Sigmoid colon (tissue), 7 donors: ENCODE results near the gene NAXE. TPM values are rescaled to one million over a fixed set of nuclear protein-coding genes. Genes with fewer than 3 reads are reported as not detected.
"Not testable (repeated sequence)": the region's sequence is repeated elsewhere in the genome, so short reads cannot be mapped to it uniquely, and the experiment has no call there.

ENCODE experiments used
- DNase-seq: peaks from one replicate; pipeline ENCODE4 v3.0.0-alpha.2; 2019
- H3K27ac ChIP-seq, 4 donors: fragments of 200-600 bp; sonication (generic); one replicate each; pipeline ENCODE4 v1.5.1; 2016 to 2019; ENCODE audit warnings: mild to moderate bottlenecking in 1 of 4
- H3K27me3 ChIP-seq, 3 donors: fragments of 200-600 bp; sonication (generic); one replicate each; pipeline ENCODE4 v1.5.1; 2019; ENCODE audit warnings: mild to moderate bottlenecking in 1 of 3
- H3K36me3 ChIP-seq, 4 donors: fragments of 200-600 bp; sonication (generic); one replicate each; pipeline ENCODE4 v1.5.1; 2016 to 2019
- H3K4me1 ChIP-seq, 4 donors: fragments of 200-600 bp; sonication (generic); one replicate each; pipeline ENCODE4 v1.5.1; 2017 to 2019
- H3K4me3 ChIP-seq, 4 donors: fragments of 200-600 bp; sonication (generic); one replicate each; pipeline ENCODE4 v1.5.1; 2017 to 2019; ENCODE audit warnings: mild to moderate bottlenecking in 2 of 4, moderate library complexity in 1 of 4
- H3K9me3 ChIP-seq, 4 donors: fragments of 200-600 bp in 3 of 4; sonication (generic) in 3 of 4; one replicate each; pipeline versions ENCODE4 v1.5.1 to v1.6.1; 2013 to 2019
- CTCF ChIP-seq, 4 experiments: fragments of 450-650 bp in 3 of 4; fragments of 200-600 bp in 1 of 4; IDR thresholded peaks; one replicate each; pipeline ENCODE4 v1.5.1; 2016 to 2019; ENCODE audit warnings: antibody characterized with exemption in 4 of 4, mild to moderate bottlenecking in 3 of 4, moderate library complexity in 2 of 4
- EP300 ChIP-seq, 4 donors: sonication (generic); formaldehyde crosslinking; IDR thresholded peaks; one replicate each; pipeline ENCODE4 v1.6.1; 2017; ENCODE audit warnings: antibody characterized with exemption in 4 of 4
- POLR2A ChIP-seq, 2 donors: fragments of 450-650 bp; IDR thresholded peaks; one replicate each; pipeline ENCODE4 v1.6.1; 2016; ENCODE audit warnings: antibody characterized with exemption in 2 of 2, mild to moderate bottlenecking in 2 of 2, moderate library complexity in 2 of 2
- POLR2AphosphoS5 ChIP-seq, 4 donors: sonication (generic); formaldehyde crosslinking; IDR thresholded peaks; one replicate each; pipeline ENCODE4 v1.6.1; 2017; ENCODE audit warnings: antibody characterized with exemption in 4 of 4
- WGBS, 2 donors: extraction: QIAGEN DNeasy Blood & Tissue Kit; methylation state at CpG; one replicate each; pipeline ENCODE4 v1.1.7; 2013; 5-methylcytosine and 5-hydroxymethylcytosine counted together
- intact Hi-C: fragments of 100-400 bp; cut with DNase I; formaldehyde crosslinking; loops from one replicate; pipeline ENCODE4 v1.15.1; 2023
- polyA plus RNA-seq, 3 donors: library from polyadenylated mRNA; stranded (reverse); fragments of 200-250 nt; gene quantifications; one replicate each; pipeline ENCODE4 v1.2.3, GENCODE V29; 2013
- total RNA-seq, 4 donors: library from RNA; depleted of rRNA; stranded (reverse); fragments of >200 nt; gene quantifications; one replicate each; pipeline ENCODE4 v1.1.0, GENCODE V29; 2016
- donor health status: healthy with polysubstance abuse.
- donor health status: Bipolar disorder and iron deficiency.
- donor health status: healthy.

The NAXE gene
- total and polyA plus RNA-seq, 7 donors = 59.3 to 113 (median 80.8) TPM

- Histone ChIP-seq H3K27me3 (peaks cover 32 to 90% (median 62%) of the 10 kb centered on the region in 3 donors), H3K36me3 (no peaks in the 10 kb centered on the region), H3K4me1 (peaks cover 0 to 25% (median 23%) of the 10 kb centered on the region in 4 donors), H3K27ac (no peak overlapping the region), H3K4me3 (no peak overlapping the region), H3K9me3 (no peaks in the 10 kb centered on the region)
- TF ChIP-seq CTCF (IDR thresholded peaks at IDR 0.05) (peak; percentile 25 to 60 (median 43)), POLR2A (IDR thresholded peaks at IDR 0.05) (no peak)
- intact Hi-C loops = no loop called here
- DNase-seq = no peak
- 66 to 67% methylated on average over 2 of the region's 2 CpGs for WGBS, 2 donors
Measured at GRCh38 chr1:156627313-156627880, 35.8 kb downstream of the NAXE start.

- Histone ChIP-seq H3K4me3 (no peak overlapping the region), H3K27me3 (peaks cover 13 to 88% (median 54%) of the 10 kb centered on the region in 3 donors), H3K9me3 (no peaks in the 10 kb centered on the region), H3K4me1 (peaks cover 0 to 10% (median 9%) of the 10 kb centered on the region in 4 donors), H3K36me3 (no peaks in the 10 kb centered on the region), H3K27ac (no peak overlapping the region)
- WGBS, 2 donors = 54 to 73% methylated on average over 8 of the region's 8 CpGs
- peak; percentile 2 for DNase-seq
- TF ChIP-seq EP300 (IDR thresholded peaks at IDR 0.05) (no peak), POLR2A (IDR thresholded peaks at IDR 0.05) (no peak), CTCF (IDR thresholded peaks at IDR 0.05) (no peak), POLR2AphosphoS5 (IDR thresholded peaks at IDR 0.05) (no peak)
- intact Hi-C loops = no loop called here
Measured at GRCh38 chr1:156629823-156630449, 38.4 kb downstream of the NAXE start.

- H3K27me3 ChIP-seq = peaks cover 5 to 85% (median 44%) of the 10 kb centered on the region in 3 donors
- WGBS, 2 donors = 55 to 56% methylated on average over 9 of the region's 9 CpGs
- H3K9me3 ChIP-seq, H3K4me3 ChIP-seq, H3K4me1 ChIP-seq, H3K36me3 ChIP-seq, H3K27ac ChIP-seq, intact Hi-C loops: not testable (repeated sequence)
- DNase-seq = peak; percentile 8
Measured at GRCh38 chr1:156631152-156631551, 39.6 kb downstream of the NAXE start.

- peak; percentile 17 for DNase-seq
- intact Hi-C loops = no loop called here
- WGBS, 2 donors = 67 to 69% methylated on average over 3 of the region's 3 CpGs
- Histone ChIP-seq H3K27me3 (peaks cover 0 to 84% (median 37%) of the 10 kb centered on the region in 3 donors), H3K4me1 (no peaks in the 10 kb centered on the region), H3K9me3 (no peaks in the 10 kb centered on the region), H3K36me3 (no peaks in the 10 kb centered on the region), H3K27ac (no peak overlapping the region), H3K4me3 (no peak overlapping the region)
- TF ChIP-seq CTCF (IDR thresholded peaks at IDR 0.05) (no peak), POLR2A (IDR thresholded peaks at IDR 0.05) (no peak), EP300 (IDR thresholded peaks at IDR 0.05) (no peak), POLR2AphosphoS5 (IDR thresholded peaks at IDR 0.05) (no peak)
Measured at GRCh38 chr1:156632355-156632754, 40.8 kb downstream of the NAXE start.

DNA sequence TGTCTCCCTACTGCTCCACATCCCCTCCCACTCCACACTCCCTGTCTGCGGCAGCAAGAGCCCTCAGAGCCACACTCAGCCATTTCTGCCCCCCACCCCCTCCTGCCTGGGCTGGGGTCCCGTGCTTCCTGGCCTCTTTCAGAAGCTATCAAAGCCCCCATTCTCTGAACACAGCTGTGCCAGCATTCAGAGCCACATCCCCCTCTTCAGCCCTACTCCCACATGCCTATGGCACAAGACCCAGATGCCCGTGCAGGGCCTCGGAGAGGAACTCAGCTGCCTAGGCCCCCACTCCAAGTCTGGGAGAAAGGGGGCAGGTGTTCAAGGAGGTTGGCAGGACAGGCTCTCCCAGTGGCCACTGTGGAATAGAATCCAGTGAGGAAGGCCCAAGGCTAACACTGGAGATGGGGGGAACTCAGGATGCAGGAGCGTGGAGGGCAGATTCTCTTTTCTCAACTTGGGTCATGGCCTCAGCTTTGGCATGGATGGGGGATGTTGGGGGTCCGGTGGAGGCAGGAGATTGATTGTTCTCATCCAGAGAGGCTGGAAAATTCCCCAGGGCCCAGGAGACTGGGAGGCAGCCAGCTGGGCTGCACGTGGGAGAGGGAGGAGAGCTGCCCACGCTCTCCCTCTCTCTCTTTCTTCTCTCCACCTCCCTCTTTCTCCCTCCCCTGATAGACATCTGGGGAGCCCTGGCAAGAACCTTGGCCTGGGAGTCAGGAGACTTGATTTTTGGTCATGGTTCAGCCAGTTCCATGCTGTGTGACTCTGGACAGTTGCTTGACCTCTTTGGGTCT lies 46.8 kb downstream of the NAXE start:
- Histone ChIP-seq H3K36me3 (no peaks in the 10 kb centered on the region), H3K4me1 (peaks cover 0 to 18% (median 15%) of the 10 kb centered on the region in 4 donors), H3K4me3 (no peak overlapping the region), H3K27me3 (peaks cover 31 to 94% (median 70%) of the 10 kb centered on the region in 3 donors), H3K27ac (no peak overlapping the region), H3K9me3 (no peaks in the 10 kb centered on the region)
- intact Hi-C loops = no loop called here
- no peak for TF ChIP-seq POLR2A (IDR thresholded peaks at IDR 0.05)
- TF ChIP-seq EP300 (IDR thresholded peaks at IDR 0.05) = no peak
- no peak for TF ChIP-seq CTCF (IDR thresholded peaks at IDR 0.05)
- TF ChIP-seq POLR2AphosphoS5 (IDR thresholded peaks at IDR 0.05) = no peak
- no peak for DNase-seq
- WGBS, 2 donors = 51 to 68% methylated on average over 8 of the region's 8 CpGs
